Tibial nerve (tissue), 4 donors: ENCODE measurements around the gene ART4. TPM values are rescaled to one million over a fixed set of nuclear protein-coding genes. Genes with fewer than 3 reads are reported as not detected.

Experiments
- DNase-seq, 2 donors: peaks; one replicate each; pipeline ENCODE4 v3.0.0-alpha.2; 2019; ENCODE audit warnings: low spot score in 2 of 2
- H3K27ac ChIP-seq, 4 donors: fragments of 200-600 bp; sonication (generic) in 3 of 4; one replicate each; pipeline ENCODE4 v1.5.1; 2017 to 2019; ENCODE audit warnings: mild to moderate bottlenecking in 1 of 4
- H3K27me3 ChIP-seq, 2 donors: fragments of 200-600 bp; sonication (generic) in 1 of 2; one replicate each; pipeline versions ENCODE4 v1.5.1 to v1.6.0; 2017 to 2019
- H3K36me3 ChIP-seq, 3 donors: fragments of 200-600 bp; sonication (generic); one replicate each; pipeline ENCODE4 v1.5.1; 2018 to 2019
- H3K4me1 ChIP-seq, 4 donors: fragments of 200-600 bp; sonication (generic) in 3 of 4; one replicate each; pipeline ENCODE4 v1.5.1; 2017 to 2019
- H3K4me3 ChIP-seq, 4 donors: fragments of 200-600 bp; sonication (generic) in 3 of 4; one replicate each; pipeline ENCODE4 v1.5.1; 2017 to 2019; ENCODE audit warnings: mild to moderate bottlenecking in 1 of 4, moderate library complexity in 1 of 4
- H3K9me3 ChIP-seq, 4 donors: fragments of 200-600 bp; sonication (generic) in 3 of 4; one replicate each; pipeline ENCODE4 v1.5.1; 2017 to 2019
- EP300 ChIP-seq, 2 donors: sonication (generic); formaldehyde crosslinking; IDR thresholded peaks; one replicate each; pipeline ENCODE4 v1.6.1; 2017; ENCODE audit warnings: antibody characterized with exemption in 2 of 2, mild to moderate bottlenecking in 1 of 2
- POLR2A ChIP-seq, 2 donors: fragments of 450-650 bp; IDR thresholded peaks; one replicate each; pipeline ENCODE4 v1.6.1; 2017; ENCODE audit warnings: antibody characterized with exemption in 2 of 2, mild to moderate bottlenecking in 2 of 2, moderate library complexity in 2 of 2
- WGBS, 2 donors: methylation state at CpG; one replicate each; pipeline ENCODE4 v1.1.5; 2018; 5-methylcytosine and 5-hydroxymethylcytosine counted together
- total RNA-seq, 4 donors: library from RNA; depleted of rRNA; stranded (reverse); fragments of >200 nt; gene quantifications; one replicate each; pipeline ENCODE4 v1.1.0, GENCODE V29; 2016
- TF ChIP-seq, protein P1 (sequence below), 5 experiments: fragments of 200-600 bp in 3 of 5; fragments of 450-650 bp in 2 of 5; sonication (generic) in 3 of 5; IDR thresholded peaks; one replicate each; pipeline ENCODE4 v1.5.1; 2016 to 2019; ENCODE audit warnings: antibody characterized with exemption in 5 of 5, mild to moderate bottlenecking in 3 of 5, moderate library complexity in 2 of 5

ART4 gene
- total RNA-seq, 4 donors from 2014 or later: under 0.01 to 5.9 (median 1.4) TPM

DNA sequence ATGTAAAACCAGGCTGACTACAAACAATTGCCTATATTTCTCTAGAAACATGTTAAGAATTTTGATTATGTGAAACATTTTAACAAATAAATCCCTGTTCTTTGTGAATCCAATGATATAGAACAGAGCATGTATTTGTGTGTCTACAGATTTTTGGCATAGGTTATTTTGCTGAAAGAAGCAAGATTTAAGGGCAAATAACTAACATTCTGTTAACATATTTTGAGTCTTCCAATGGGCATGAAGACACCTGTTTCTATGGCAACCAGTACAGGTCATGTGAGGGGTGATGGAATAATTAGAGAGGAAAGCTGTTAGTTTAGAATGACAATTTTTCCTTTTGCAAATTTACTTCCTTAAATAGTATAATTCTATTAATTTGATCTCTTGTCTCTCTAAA is 8.8 kb downstream of the ART4 start:
- H3K27me3 ChIP-seq: no peaks in the 10 kb centered on the region
- H3K4me1 ChIP-seq: peaks cover 0 to 23% (median 8%) of the 10 kb centered on the region in 4 donors
- H3K9me3 ChIP-seq: no peaks in the 10 kb centered on the region
- no peak for DNase-seq
- H3K4me3 ChIP-seq: no peak overlapping the region
- peak overlapping the region in 2 of 4 donors; percentile 75 to 76 for H3K27ac ChIP-seq
- no peak for TF ChIP-seq EP300 (IDR thresholded peaks at IDR 0.05)
- TF ChIP-seq POLR2A (IDR thresholded peaks at IDR 0.05): no peak
- TF ChIP-seq, protein P1, sequence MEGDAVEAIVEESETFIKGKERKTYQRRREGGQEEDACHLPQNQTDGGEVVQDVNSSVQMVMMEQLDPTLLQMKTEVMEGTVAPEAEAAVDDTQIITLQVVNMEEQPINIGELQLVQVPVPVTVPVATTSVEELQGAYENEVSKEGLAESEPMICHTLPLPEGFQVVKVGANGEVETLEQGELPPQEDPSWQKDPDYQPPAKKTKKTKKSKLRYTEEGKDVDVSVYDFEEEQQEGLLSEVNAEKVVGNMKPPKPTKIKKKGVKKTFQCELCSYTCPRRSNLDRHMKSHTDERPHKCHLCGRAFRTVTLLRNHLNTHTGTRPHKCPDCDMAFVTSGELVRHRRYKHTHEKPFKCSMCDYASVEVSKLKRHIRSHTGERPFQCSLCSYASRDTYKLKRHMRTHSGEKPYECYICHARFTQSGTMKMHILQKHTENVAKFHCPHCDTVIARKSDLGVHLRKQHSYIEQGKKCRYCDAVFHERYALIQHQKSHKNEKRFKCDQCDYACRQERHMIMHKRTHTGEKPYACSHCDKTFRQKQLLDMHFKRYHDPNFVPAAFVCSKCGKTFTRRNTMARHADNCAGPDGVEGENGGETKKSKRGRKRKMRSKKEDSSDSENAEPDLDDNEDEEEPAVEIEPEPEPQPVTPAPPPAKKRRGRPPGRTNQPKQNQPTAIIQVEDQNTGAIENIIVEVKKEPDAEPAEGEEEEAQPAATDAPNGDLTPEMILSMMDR (IDR thresholded peaks at IDR 0.05): no peak
- no peaks in the 10 kb centered on the region for H3K36me3 ChIP-seq

DNA sequence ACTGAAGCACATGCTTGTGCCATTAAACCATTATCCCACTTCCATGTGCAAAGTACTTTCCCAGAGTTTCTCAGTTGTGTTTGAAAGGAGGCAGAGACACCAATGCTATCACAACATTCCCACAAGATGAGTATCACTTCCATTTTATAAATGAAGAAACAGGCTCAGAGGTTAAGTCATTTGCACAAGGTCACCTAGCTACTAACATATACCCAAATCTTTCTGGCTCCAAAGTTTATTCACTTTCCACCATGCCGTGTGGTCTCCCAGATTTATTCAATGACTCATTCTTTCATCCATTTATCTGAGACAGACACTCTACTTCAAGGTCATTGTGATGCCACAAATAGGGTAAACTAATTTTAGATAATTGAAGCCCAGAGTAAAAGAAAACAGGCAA is 9.4 kb downstream of the ART4 start:
- Histone ChIP-seq H3K4me1 (peaks cover 0 to 23% (median 8%) of the 10 kb centered on the region in 4 donors), H3K27ac (peak overlapping the region in 2 of 4 donors; percentile 34 to 76), H3K9me3 (no peaks in the 10 kb centered on the region), H3K4me3 (no peak overlapping the region), H3K36me3 (no peaks in the 10 kb centered on the region), H3K27me3 (no peaks in the 10 kb centered on the region)
- no peak for DNase-seq
- no peak for TF ChIP-seq POLR2A (IDR thresholded peaks at IDR 0.05)
- TF ChIP-seq, protein P1 (IDR thresholded peaks at IDR 0.05): no peak
- no peak for TF ChIP-seq EP300 (IDR thresholded peaks at IDR 0.05)
- 22 to 36% methylated on average over 1 of the region's 1 CpG for WGBS, 2 donors

DNA sequence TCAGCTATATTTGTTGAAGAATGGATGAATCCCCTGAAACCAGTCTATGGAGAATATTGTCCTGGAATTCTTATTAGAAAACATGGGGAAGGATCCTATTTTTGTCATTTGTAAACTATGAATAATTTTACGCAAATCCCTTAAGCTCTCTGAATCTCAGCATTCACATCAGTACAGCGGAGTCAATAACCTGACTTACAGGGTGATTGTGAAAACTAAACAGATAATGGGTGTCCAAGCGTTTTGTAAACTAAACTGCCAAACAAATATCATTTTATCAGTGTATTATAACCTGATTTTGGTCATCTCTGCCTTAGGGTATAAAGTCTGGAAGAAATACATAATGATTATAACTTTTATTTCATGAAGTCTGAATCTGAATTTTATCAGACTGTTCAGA is 10.0 kb downstream of the ART4 start:
- no peak overlapping the region for H3K4me3 ChIP-seq
- no peak for DNase-seq
- no peaks in the 10 kb centered on the region for H3K9me3 ChIP-seq
- H3K27ac ChIP-seq: peak overlapping the region in 2 of 4 donors; percentile 34 to 76
- peaks cover 0 to 23% (median 8%) of the 10 kb centered on the region in 4 donors for H3K4me1 ChIP-seq
- 76 to 80% methylated on average over 3 of the region's 3 CpGs for WGBS, 2 donors
- TF ChIP-seq POLR2A (IDR thresholded peaks at IDR 0.05) (no peak), EP300 (IDR thresholded peaks at IDR 0.05) (no peak)
- TF ChIP-seq, protein P1 (IDR thresholded peaks at IDR 0.05): no peak
- H3K27me3 ChIP-seq: no peaks in the 10 kb centered on the region
- no peaks in the 10 kb centered on the region for H3K36me3 ChIP-seq

DNA sequence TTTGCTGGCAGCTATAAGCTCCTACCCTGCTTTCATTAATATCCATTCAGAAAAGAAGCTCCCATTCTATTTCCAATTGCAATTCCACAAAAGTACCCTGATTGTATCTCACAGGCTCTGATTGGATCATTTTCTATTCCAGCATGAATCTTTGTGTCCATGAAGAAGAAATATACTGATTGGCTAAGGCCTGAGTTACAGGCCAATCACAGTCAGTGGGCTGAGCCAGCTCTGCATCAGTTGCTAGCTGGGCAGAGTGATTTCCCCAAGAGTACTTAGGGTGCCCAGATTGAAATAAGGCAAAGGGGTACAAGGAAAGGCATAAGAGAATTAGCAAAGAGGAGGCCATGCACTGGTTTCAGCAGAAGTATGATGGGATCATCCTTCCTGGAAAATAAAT is 14.4 kb downstream of the ART4 start:
- no peak for DNase-seq
- Histone ChIP-seq H3K27me3 (no peaks in the 10 kb centered on the region), H3K9me3 (no peaks in the 10 kb centered on the region), H3K4me3 (no peak overlapping the region), H3K36me3 (no peaks in the 10 kb centered on the region), H3K27ac (no peak overlapping the region), H3K4me1 (peaks cover 0 to 8% (median 0%) of the 10 kb centered on the region in 4 donors)
- TF ChIP-seq, protein P1 (IDR thresholded peaks at IDR 0.05): no peak
- no peak for TF ChIP-seq EP300 (IDR thresholded peaks at IDR 0.05)
- TF ChIP-seq POLR2A (IDR thresholded peaks at IDR 0.05): no peak

DNA sequence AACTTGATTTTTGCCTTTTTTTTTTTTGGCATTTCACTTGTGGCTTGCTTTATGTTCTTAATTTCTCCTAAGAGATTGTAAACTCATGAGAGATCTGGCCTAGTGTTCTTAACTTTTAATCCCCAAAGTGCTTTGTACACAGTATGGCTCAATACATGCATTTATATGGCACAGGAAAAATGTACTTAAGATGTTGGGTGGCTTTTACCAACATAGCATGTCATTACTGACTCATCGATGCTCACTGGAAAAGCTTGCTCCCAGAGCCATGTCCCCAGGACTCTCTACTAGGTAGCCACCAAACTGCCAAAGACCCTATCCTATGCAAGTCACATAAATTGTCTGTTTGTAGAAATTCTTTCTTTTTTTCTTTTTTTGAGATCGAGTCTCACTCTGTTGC is 16.3 kb downstream of the ART4 start:
- peak overlapping the region in 2 of 4 donors; percentile 57 to 72 for H3K27ac ChIP-seq
- 89 to 92% methylated on average over 2 of the region's 2 CpGs for WGBS, 2 donors
- no peaks in the 10 kb centered on the region for H3K9me3 ChIP-seq
- peaks cover 0 to 6% (median 0%) of the 10 kb centered on the region in 4 donors for H3K4me1 ChIP-seq
- TF ChIP-seq POLR2A (IDR thresholded peaks at IDR 0.05) (no peak), EP300 (IDR thresholded peaks at IDR 0.05) (no peak)
- TF ChIP-seq, protein P1 (IDR thresholded peaks at IDR 0.05): no peak
- no peak overlapping the region for H3K4me3 ChIP-seq
- H3K27me3 ChIP-seq: no peaks in the 10 kb centered on the region
- H3K36me3 ChIP-seq: no peaks in the 10 kb centered on the region
- no peak for DNase-seq
